K562 (cell line): ENCODE results near the gene AQP5. TPM values are rescaled to one million over a fixed set of nuclear protein-coding genes. Genes with fewer than 3 reads are reported as not detected.

Experiments used
- ATAC-seq: fragments of 200-7000 bp; cut with Tn5 transposase; 3 replicates; pipeline ENCODE4 v1.9.1; 2020; ENCODE audit warnings: moderate library complexity
- BruUV-seq: library from RNA; stranded (reverse); fragments of 400-500 nt; replicated peaks from 2 replicates; lab custom pipeline; 2021; lab: Mats Ljungman, UMichigan
- CTCF ChIA-PET: fragments of 300-600 bp; formaldehyde crosslinking; extraction: SDS; loops from one replicate; lab custom pipeline; 2021; ENCODE audit warnings: low intra/inter-chr PET ratio; lab: Yijun Ruan, JAX
- POLR2A ChIA-PET: fragments of 300-600, 350-650 bp; sonication (Branson Sonifier 250); formaldehyde crosslinking; extraction: SDS; loops from one replicate; lab custom pipeline; 2021; ENCODE audit warnings: antibody characterized with exemption, inconsistent platforms; lab: Yijun Ruan, JAX
- DNase-seq, 4 experiments: peaks; one replicate each; pipeline versions ENCODE4 v3.0.0 to v3.0.0-alpha.2; 2011 to 2018; ENCODE audit warnings: low spot score in 3 of 4, mixed read lengths in 3 of 4; ENCODE audit errors: extremely low read depth in 1 of 4
- FAIRE-seq: peaks from 2 replicates; lab custom pipeline; 2011; peaks lifted over from hg19 to GRCh38; lab: Jason Lieb, UNC
- H2AFZ ChIP-seq: 2 replicates; pipeline ENCODE4 v1.6.0; 2011; ENCODE audit warnings: low read depth, low read length, control low read depth, inconsistent platforms
- H3K27ac ChIP-seq: fragments of 200-600 bp; 3 replicates; pipeline ENCODE4 v1.8.0; 2011; ENCODE audit warnings: low read depth, mild to moderate bottlenecking, control low read depth, inconsistent platforms, low read length, moderate library complexity, mixed read lengths; ENCODE audit errors: extremely low read depth
- H3K27me3 ChIP-seq, 2 experiments: fragments of 300-600 bp in 1 of 2; 2 replicates in 1 of 2; 3 replicates in 1 of 2; pipeline versions ENCODE4 v1.6.0 to v1.8.0; 2011; ENCODE audit warnings: inconsistent platforms in 2 of 2, low read length in 2 of 2, mild to moderate bottlenecking in 1 of 2, mixed read lengths in 1 of 2, moderate library complexity in 1 of 2; ENCODE audit not compliant: control insufficient read depth in 2 of 2, insufficient read depth in 2 of 2
- H3K36me3 ChIP-seq: fragments of 300-600 bp; 3 replicates; pipeline ENCODE4 v1.8.0; 2011; ENCODE audit warnings: mild to moderate bottlenecking, low read length, inconsistent platforms; ENCODE audit not compliant: control insufficient read depth, insufficient read depth
- H3K4me1 ChIP-seq, 2 experiments: fragments of 200-600 bp in 1 of 2; replicated peaks in 1 of 2; 2 replicates in 1 of 2; 3 replicates in 1 of 2; pipeline versions ENCODE4 v1.5.1 to v1.8.0; 2011; ENCODE audit warnings: inconsistent platforms in 2 of 2, low read length in 2 of 2, mild to moderate bottlenecking in 1 of 2, mixed read lengths in 1 of 2, moderate library complexity in 1 of 2; ENCODE audit not compliant: control insufficient read depth in 2 of 2, insufficient read depth in 2 of 2
- H3K4me2 ChIP-seq: 2 replicates; pipeline ENCODE4 v1.6.1; 2011; ENCODE audit warnings: low read length, control low read depth, inconsistent platforms, mixed read lengths; ENCODE audit not compliant: insufficient read depth
- H3K4me3 ChIP-seq: fragments of 200-600 bp; sonication (generic), shearing (Covaris generic); 2 replicates; pipeline ENCODE4 v1.5.1; 2016; ENCODE audit warnings: control low read depth, inconsistent platforms
- H3K79me2 ChIP-seq: fragments of 200-600 bp; 3 replicates; pipeline ENCODE4 v1.8.0; 2011; ENCODE audit warnings: low read length, inconsistent platforms; ENCODE audit not compliant: control insufficient read depth, insufficient read depth
- H3K9ac ChIP-seq, 2 experiments: 2 replicates each; pipeline versions ENCODE4 v1.6.0 to v1.6.1; 2011; ENCODE audit warnings: low read depth in 2 of 2, low read length in 2 of 2, control low read depth in 1 of 2, inconsistent platforms in 1 of 2, mild to moderate bottlenecking in 1 of 2, mixed read lengths in 1 of 2; ENCODE audit not compliant: insufficient read depth in 1 of 2
- H3K9me1 ChIP-seq: one replicate; pipeline ENCODE4 v1.6.0; 2011; ENCODE audit warnings: inconsistent platforms, mild to moderate bottlenecking, low read length, moderate library complexity; ENCODE audit not compliant: control insufficient read depth, insufficient read depth
- H3K9me3 ChIP-seq: replicated peaks from 2 replicates; pipeline ENCODE4 v1.5.1; 2011; ENCODE audit warnings: low read depth, low read length, inconsistent platforms; ENCODE audit not compliant: control insufficient read depth, insufficient read depth
- H4K20me1 ChIP-seq: replicated peaks from 2 replicates; pipeline ENCODE4 v1.6.1; 2011; ENCODE audit warnings: low read length, inconsistent platforms, mixed read lengths; ENCODE audit not compliant: control insufficient read depth, insufficient read depth
- BRF1 ChIP-seq: IDR thresholded peaks from 3 replicates; pipeline ENCODE4 v1.6.1; 2011; ENCODE audit warnings: borderline replicate concordance, mild to moderate bottlenecking; ENCODE audit not compliant: insufficient read length; ENCODE audit errors: extremely low read depth
- ETS1 ChIP-seq: conservative IDR thresholded peaks from 2 replicates; pipeline ENCODE4 v1.6.1; 2011; ENCODE audit warnings: low read depth, mild to moderate bottlenecking, low read length; ENCODE audit not compliant: control insufficient read depth
- FOXM1 ChIP-seq, 2 experiments: fragments of 450-650 bp in 1 of 2; sonication (generic) in 1 of 2; formaldehyde crosslinking in 1 of 2; IDR thresholded peaks; 2 replicates each; pipeline versions ENCODE4 v1.6.1 to v1.9.0; 2017 to 2022; ENCODE audit warnings: low read depth in 2 of 2, mild to moderate bottlenecking in 2 of 2, missing genetic modification reagents in 1 of 2, moderate library complexity in 1 of 2
- HDAC6 ChIP-seq: IDR thresholded peaks from 2 replicates; pipeline ENCODE4 v1.6.1; 2012; ENCODE audit warnings: low read depth, mild to moderate bottlenecking, control low read depth, inconsistent platforms, low read length, moderate library complexity
- KAT7 ChIP-seq: sonication (generic); formaldehyde crosslinking; IDR thresholded peaks from 2 replicates; pipeline ENCODE4 v1.8.0; 2022; ENCODE audit warnings: missing genetic modification reagents, mild to moderate bottlenecking, borderline replicate concordance
- POLR2AphosphoS2 ChIP-seq: IDR thresholded peaks from 2 replicates; pipeline ENCODE4 v1.6.1; 2012; ENCODE audit warnings: low read length, improper control_type of control experiment
- POLR2B ChIP-seq: fragments of 450-650 bp; IDR thresholded peaks from 2 replicates; pipeline ENCODE4 v1.6.1; 2018; ENCODE audit warnings: low read depth; ENCODE audit not compliant: partially characterized antibody
- SETDB1 ChIP-seq: IDR thresholded peaks from one replicate; pipeline ENCODE4 v1.6.1; 2012; ENCODE audit warnings: low read length, control low read depth, inconsistent platforms
- THRB ChIP-seq: fragments of 450-650 bp; formaldehyde crosslinking; conservative IDR thresholded peaks from 2 replicates; pipeline ENCODE4 v1.4.0; 2022; ENCODE audit warnings: mild to moderate bottlenecking, missing genetic modification characterization
- ZNF23 ChIP-seq: fragments of 250-450 bp; sonication (Bioruptor Pico); IDR thresholded peaks from 2 replicates; pipeline ENCODE4 v1.4.0; 2020; ENCODE audit warnings: mild to moderate bottlenecking
- ZNF431 ChIP-seq: sonication (generic); formaldehyde crosslinking; IDR thresholded peaks from 2 replicates; pipeline ENCODE4 v1.8.0; 2022; ENCODE audit warnings: mild to moderate bottlenecking, missing genetic modification reagents
- ZNF445 ChIP-seq: fragments of 250-450 bp; sonication (Bioruptor Pico); IDR thresholded peaks from 2 replicates; pipeline ENCODE4 v1.4.0; 2020; ENCODE audit warnings: low read depth, mild to moderate bottlenecking, moderate library complexity
- WGBS: fragments of 100-300 bp; shearing (Covaris generic); methylation state at CpG from one replicate; pipeline ENCODE4 v1.1.6; 2016; ENCODE audit warnings: low coverage, mixed read lengths; ENCODE audit not compliant: insufficient coverage; ENCODE audit errors: missing lambda C conversion rate; 5-methylcytosine and 5-hydroxymethylcytosine counted together
- in situ Hi-C: fragments of 300-500 bp; cut with MboI; formaldehyde crosslinking; loops from 4 replicates; pipeline ENCODE4 v1.15.0; 2018; ENCODE audit warnings: inconsistent platforms, mixed read lengths
- intact Hi-C: fragments of 100-400 bp; cut with micrococcal nuclease; formaldehyde crosslinking; loops from 2 replicates; pipeline ENCODE4 v1.14.2; 2022
- polyA plus RNA-seq, 8 experiments: library from polyadenylated mRNA; depleted of rRNA in 4 of 8; stranded (reverse) in 5 of 8; unstranded in 3 of 8; fragments of >200 nt; fragmentation: Nextera tagmentation in 2 of 8; fragmentation: Illumina TruSeq in 1 of 8; extraction: Ambion mirVana in 2 of 8; extraction: Trizol in 1 of 8; gene quantifications; 2 replicates each; pipeline versions ENCODE4 v1.2.1 to v1.2.3, GENCODE V29; 2011 to 2014; ENCODE audit warnings: inconsistent platforms in 1 of 8, missing spikeins in 1 of 8
- total RNA-seq, 7 experiments: library from RNA; depleted of rRNA in 6 of 7; stranded (reverse); fragments of >200 nt in 6 of 7; fragmentation: Illumina TruSeq in 2 of 7; extraction: Trizol in 2 of 7; gene quantifications; 2 replicates each; pipeline versions ENCODE4 v1.2.1 to v1.2.3, GENCODE V29; 2011 to 2021; ENCODE audit warnings: low replicate concordance in 1 of 7
- TF ChIP-seq, protein P1 (sequence below): sonication (generic); formaldehyde crosslinking; IDR thresholded peaks from 2 replicates; pipeline ENCODE4 v1.8.0; 2022; ENCODE audit warnings: mild to moderate bottlenecking, missing genetic modification reagents
- TF ChIP-seq, protein P2 (sequence below): sonication (generic); formaldehyde crosslinking; IDR thresholded peaks from 2 replicates; pipeline ENCODE4 v1.8.1; 2023; ENCODE audit warnings: mild to moderate bottlenecking, missing genetic modification reagents, moderate library complexity

AQP5 gene
- total and polyA plus RNA-seq, 9 of the 15 experiments (the other 6 are each of a cell fraction or from before 2014, with no cell fraction given), result not detected

GRCh38 chr12:49998453-49998852 is 36.8 kb downstream of the AQP5 start:
- intact Hi-C loops (no loop called here), in situ Hi-C loops (no loop called here)
- Histone ChIP-seq H3K4me2 (no peak overlapping the region), H3K9me1 (no peaks in the 10 kb centered on the region), H3K9ac (no peak overlapping the region), H3K79me2 (no peaks in the 10 kb centered on the region), H3K9me3 (no peaks in the 10 kb centered on the region), H4K20me1 (no peaks in the 10 kb centered on the region), H3K27ac (no peak overlapping the region), H3K27me3 (no peaks in the 10 kb centered on the region), H3K36me3 (peaks cover 87% of the 10 kb centered on the region), H3K4me3 (no peak overlapping the region), H2AFZ (no peak overlapping the region), H3K4me1 (no peaks in the 10 kb centered on the region)
- 96% methylated on average over 2 of the region's 2 CpGs for WGBS
- CTCF ChIA-PET, result no interaction called here
- POLR2A ChIA-PET, result interaction anchor here (0.6 to 1.8 kb wide), 2 partner anchors 10 to 12 kb away, joined by 3 to 5 read pairs; no protein-coding TSS in a partner anchor
- ATAC-seq, result no peak
- no peak for FAIRE-seq
- no TSS peak for BruUV-seq
- DNase-seq, result no peak
- TF ChIP-seq THRB, result no peak
- TF ChIP-seq, protein P1, sequence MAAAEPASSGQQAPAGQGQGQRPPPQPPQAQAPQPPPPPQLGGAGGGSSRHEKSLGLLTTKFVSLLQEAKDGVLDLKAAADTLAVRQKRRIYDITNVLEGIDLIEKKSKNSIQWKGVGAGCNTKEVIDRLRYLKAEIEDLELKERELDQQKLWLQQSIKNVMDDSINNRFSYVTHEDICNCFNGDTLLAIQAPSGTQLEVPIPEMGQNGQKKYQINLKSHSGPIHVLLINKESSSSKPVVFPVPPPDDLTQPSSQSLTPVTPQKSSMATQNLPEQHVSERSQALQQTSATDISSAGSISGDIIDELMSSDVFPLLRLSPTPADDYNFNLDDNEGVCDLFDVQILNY (CRISPR knock-in tag), result no peak
- TF ChIP-seq FOXM1 (IDR thresholded peaks at IDR 0.05; ENCODE audit: low read depth), result no peak
- TF ChIP-seq FOXM1 (CRISPR knock-in tag; IDR thresholded peaks at IDR 0.05; ENCODE audit: low read depth), result no peak
- TF ChIP-seq KAT7 (CRISPR knock-in tag), result no peak
- no peak for TF ChIP-seq ZNF445
- TF ChIP-seq ZNF431 (CRISPR knock-in tag), result no peak
- TF ChIP-seq ETS1, result no peak
- no peak for TF ChIP-seq ZNF23 (CRISPR knock-in tag)
- TF ChIP-seq SETDB1, result no peak
- TF ChIP-seq, protein P2, sequence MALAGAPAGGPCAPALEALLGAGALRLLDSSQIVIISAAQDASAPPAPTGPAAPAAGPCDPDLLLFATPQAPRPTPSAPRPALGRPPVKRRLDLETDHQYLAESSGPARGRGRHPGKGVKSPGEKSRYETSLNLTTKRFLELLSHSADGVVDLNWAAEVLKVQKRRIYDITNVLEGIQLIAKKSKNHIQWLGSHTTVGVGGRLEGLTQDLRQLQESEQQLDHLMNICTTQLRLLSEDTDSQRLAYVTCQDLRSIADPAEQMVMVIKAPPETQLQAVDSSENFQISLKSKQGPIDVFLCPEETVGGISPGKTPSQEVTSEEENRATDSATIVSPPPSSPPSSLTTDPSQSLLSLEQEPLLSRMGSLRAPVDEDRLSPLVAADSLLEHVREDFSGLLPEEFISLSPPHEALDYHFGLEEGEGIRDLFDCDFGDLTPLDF (CRISPR knock-in tag), result no peak
- TF ChIP-seq BRF1, result no peak
- no peak for TF ChIP-seq HDAC6
- no peak for TF ChIP-seq POLR2AphosphoS2
- TF ChIP-seq POLR2B, result no peak
